Activated naive CD4-positive, alpha-beta T cell treated with anti-CD3 and anti-CD28 coated beads, Interleukin-2, amount 10 ng/mL, durations not matched to agents 7 days and 5 days (primary cell): Measurements from ENCODE around the gene ANAPC15.

Experiments
- CTCF ChIA-PET: fragments of 350-600 bp; sonication (Branson Sonifier 250); formaldehyde crosslinking; loops from one replicate; lab custom pipeline; 2021; ENCODE audit warnings: antibody characterized with exemption; lab: Charles Lee
- DNase-seq: peaks from one replicate; pipeline ENCODE4 v3.0.0-alpha.2; 2020
- H3K27ac Mint-ChIP-seq: one replicate; pipeline ENCODE4 v1.8.0; 2021; ENCODE audit warnings: mild to moderate bottlenecking, moderate library complexity, mixed read lengths
- H3K27me3 Mint-ChIP-seq: one replicate; pipeline ENCODE4 v1.8.0; 2021; ENCODE audit warnings: mild to moderate bottlenecking, mixed read lengths
- H3K36me3 Mint-ChIP-seq: one replicate; pipeline ENCODE4 v1.8.0; 2021; ENCODE audit warnings: mixed read lengths
- H3K4me1 Mint-ChIP-seq: one replicate; pipeline ENCODE4 v1.8.0; 2021; ENCODE audit warnings: mixed read lengths
- H3K4me3 Mint-ChIP-seq: one replicate; pipeline ENCODE4 v1.8.0; 2021; ENCODE audit warnings: mild to moderate bottlenecking, moderate library complexity, mixed read lengths
- H3K9me3 Mint-ChIP-seq: one replicate; pipeline ENCODE4 v1.8.0; 2021; ENCODE audit warnings: mixed read lengths

ANAPC15 gene

DNA sequence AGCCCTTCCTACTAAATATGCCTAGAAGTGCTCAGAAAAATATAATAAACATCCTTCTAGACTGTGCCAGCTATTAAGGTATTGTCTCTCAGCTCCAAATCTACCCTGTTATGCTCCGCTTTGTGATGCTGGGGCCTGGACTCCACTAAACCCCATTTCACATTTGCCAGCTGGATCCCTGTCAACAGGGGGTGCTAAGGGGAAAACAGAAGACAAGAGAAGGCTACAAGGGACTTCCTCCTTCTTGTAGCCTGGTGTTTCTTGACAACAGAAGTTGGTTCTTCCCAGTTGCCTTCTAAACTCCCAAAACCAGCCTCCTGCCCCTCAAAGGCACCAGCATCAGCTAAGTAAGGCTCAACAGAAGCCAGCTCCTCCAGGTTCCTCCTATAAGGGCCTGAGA, 37.4 kb downstream of the ANAPC15 start:
- peaks cover 69% of the 10 kb centered on the region for H3K4me1 Mint-ChIP-seq
- peak; percentile 33 for DNase-seq
- H3K27ac Mint-ChIP-seq = peak overlapping the region; percentile 54

DNA sequence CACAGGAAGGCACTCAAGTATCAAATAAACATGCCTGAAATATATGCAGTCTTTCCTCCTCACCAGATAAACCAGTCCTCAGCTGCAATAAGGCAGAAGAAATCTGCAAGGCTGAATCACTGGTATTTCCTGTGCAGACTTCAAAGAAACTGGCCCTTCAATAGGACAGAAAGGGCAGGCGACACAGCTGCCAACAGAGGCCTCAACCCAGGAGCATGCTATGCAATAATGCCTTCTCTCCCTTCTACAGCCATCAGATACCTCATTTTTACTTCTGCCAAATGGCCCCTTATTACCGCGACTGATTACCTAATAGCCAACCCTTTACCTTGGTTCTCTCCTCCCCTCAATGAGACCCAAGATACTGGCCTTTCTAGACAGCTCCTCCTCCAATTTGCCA, 40.1 kb downstream of the ANAPC15 start:
- no peak overlapping the region for H3K4me3 Mint-ChIP-seq
- H3K4me1 Mint-ChIP-seq = peaks cover 61% of the 10 kb centered on the region
- no peaks in the 10 kb centered on the region for H3K9me3 Mint-ChIP-seq
- H3K27ac Mint-ChIP-seq = no peak overlapping the region
- CTCF ChIA-PET = interaction anchor here (1.2 kb wide), 1 partner anchor 19 kb away, joined by 3 read pairs; no protein-coding TSS in a partner anchor
- no peak for DNase-seq
- H3K36me3 Mint-ChIP-seq = peaks cover 52% of the 10 kb centered on the region
- no peaks in the 10 kb centered on the region for H3K27me3 Mint-ChIP-seq

More for the DNA sequence above, 37.4 kb downstream of the ANAPC15 start:
- CTCF ChIA-PET = interaction anchor here (1.5 to 4.1 kb wide), 3 partner anchors 15 to 68 kb away, joined by 6 to 22 read pairs (median 11); no protein-coding TSS in a partner anchor
- Mint-ChIP-seq H3K4me3 (no peak overlapping the region), H3K9me3 (no peaks in the 10 kb centered on the region), H3K27me3 (no peaks in the 10 kb centered on the region), H3K36me3 (peaks cover 40% of the 10 kb centered on the region)

DNA sequence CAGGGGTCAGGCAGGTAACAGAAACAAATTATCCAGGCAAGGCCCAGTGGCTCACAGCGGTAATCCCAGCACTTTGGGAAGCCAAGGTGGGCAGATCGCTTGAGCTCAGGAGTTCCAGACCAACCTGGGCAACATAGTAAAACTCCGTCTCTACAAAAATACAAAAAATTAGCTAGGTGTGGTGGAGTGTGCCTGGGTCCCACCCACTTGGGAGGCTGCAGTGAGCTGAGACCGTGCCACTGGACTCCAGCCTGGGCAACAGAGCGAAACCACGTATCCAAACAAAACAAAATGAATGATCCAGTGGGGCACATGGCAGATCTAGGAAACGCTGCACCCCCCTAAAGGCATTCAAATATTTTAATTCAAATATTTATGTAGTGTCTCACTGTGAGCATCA, 42.0 kb downstream of the ANAPC15 start:
- peaks cover 53% of the 10 kb centered on the region for H3K36me3 Mint-ChIP-seq
- DNase-seq = no peak
- H3K27ac Mint-ChIP-seq = no peak overlapping the region
- no peaks in the 10 kb centered on the region for H3K9me3 Mint-ChIP-seq
- CTCF ChIA-PET = no interaction called here
- peaks cover 54% of the 10 kb centered on the region for H3K4me1 Mint-ChIP-seq
- no peaks in the 10 kb centered on the region for H3K27me3 Mint-ChIP-seq
- no peak overlapping the region for H3K4me3 Mint-ChIP-seq

DNA sequence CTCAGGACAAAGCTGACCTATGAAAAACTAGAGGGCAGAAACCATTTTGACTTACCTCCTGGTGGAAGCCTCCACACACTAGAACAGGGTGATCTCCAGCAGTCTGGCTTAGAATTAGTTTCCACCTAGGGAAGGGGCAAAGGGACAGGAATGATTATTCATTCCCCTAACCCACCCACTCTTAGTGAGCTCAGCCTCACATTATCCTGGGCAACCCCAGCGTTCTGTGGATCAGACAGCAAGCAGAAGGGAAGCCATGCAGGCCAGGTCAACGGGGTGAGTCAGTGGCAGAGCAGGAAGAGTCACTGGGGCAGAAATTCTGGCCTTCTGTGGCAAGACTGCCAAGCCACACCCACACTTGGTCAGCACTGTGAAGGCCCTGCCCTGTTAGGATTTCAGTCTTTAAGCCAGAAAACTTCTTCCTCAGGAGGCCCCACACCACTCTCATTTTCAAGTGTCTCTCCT, 42.7 kb downstream of the ANAPC15 start:
- no peaks in the 10 kb centered on the region for H3K9me3 Mint-ChIP-seq
- DNase-seq = no peak
- H3K27me3 Mint-ChIP-seq = no peaks in the 10 kb centered on the region
- H3K4me1 Mint-ChIP-seq = peaks cover 50% of the 10 kb centered on the region
- H3K4me3 Mint-ChIP-seq = no peak overlapping the region
- H3K27ac Mint-ChIP-seq = peak overlapping the region; percentile 22
- CTCF ChIA-PET = interaction anchor here (1.0 kb wide), 1 partner anchor 8 kb away, joined by 3 read pairs; no protein-coding TSS in a partner anchor
- H3K36me3 Mint-ChIP-seq = peaks cover 50% of the 10 kb centered on the region

DNA sequence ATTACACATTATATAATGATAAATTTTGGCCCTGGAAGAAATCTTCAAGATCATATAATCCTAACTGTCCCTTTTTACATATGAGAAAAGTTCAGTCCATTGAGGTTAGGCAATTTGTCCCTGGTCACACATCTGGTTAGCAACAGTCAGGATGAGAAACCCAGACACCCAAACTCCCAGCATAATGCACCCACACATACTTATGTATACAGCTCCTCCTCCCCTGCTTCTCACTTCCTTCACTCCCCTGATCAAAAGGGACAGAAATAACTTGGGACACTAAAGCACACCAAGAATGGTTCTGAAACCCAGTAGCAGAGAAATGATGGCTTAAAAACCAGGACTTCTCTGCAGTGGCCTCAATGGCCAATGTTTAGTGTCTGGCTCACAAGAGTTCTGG, 43.3 kb downstream of the ANAPC15 start:
- no peaks in the 10 kb centered on the region for H3K27me3 Mint-ChIP-seq
- no peak overlapping the region for H3K4me3 Mint-ChIP-seq
- H3K27ac Mint-ChIP-seq = peak overlapping the region; percentile 22
- peaks cover 48% of the 10 kb centered on the region for H3K36me3 Mint-ChIP-seq
- no peak for DNase-seq
- peaks cover 47% of the 10 kb centered on the region for H3K4me1 Mint-ChIP-seq
- H3K9me3 Mint-ChIP-seq = no peaks in the 10 kb centered on the region
- CTCF ChIA-PET = interaction anchor here (1.0 kb wide), 1 partner anchor 9 kb away, joined by 3 read pairs; no protein-coding TSS in a partner anchor

DNA sequence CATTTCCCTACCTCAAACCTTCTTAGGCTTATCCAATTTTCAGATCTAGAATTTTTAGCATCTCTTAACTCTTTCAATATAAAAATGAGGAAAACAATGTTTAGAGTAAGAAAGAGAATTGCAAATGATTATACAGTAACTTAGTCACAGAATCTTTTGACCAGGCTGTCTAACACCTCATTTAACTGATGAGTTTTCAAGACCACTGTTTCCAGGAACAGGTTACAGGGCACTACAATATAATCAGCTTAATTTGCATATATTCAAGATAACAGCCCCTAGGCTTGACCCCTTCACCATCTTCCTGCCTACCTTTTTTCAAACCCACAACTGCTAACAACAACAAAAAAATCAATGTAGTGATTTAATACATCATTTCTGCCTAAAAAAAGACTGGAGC, 44.8 kb downstream of the ANAPC15 start:
- CTCF ChIA-PET = interaction anchor here (1.5 to 1.8 kb wide), 2 partner anchors 23 to 27 kb away, joined by 4 to 7 read pairs; no protein-coding TSS in a partner anchor
- Mint-ChIP-seq H3K9me3 (no peaks in the 10 kb centered on the region), H3K36me3 (peaks cover 40% of the 10 kb centered on the region), H3K4me1 (peaks cover 39% of the 10 kb centered on the region), H3K27me3 (no peaks in the 10 kb centered on the region), H3K27ac (no peak overlapping the region), H3K4me3 (no peak overlapping the region)
- DNase-seq = no peak

DNA sequence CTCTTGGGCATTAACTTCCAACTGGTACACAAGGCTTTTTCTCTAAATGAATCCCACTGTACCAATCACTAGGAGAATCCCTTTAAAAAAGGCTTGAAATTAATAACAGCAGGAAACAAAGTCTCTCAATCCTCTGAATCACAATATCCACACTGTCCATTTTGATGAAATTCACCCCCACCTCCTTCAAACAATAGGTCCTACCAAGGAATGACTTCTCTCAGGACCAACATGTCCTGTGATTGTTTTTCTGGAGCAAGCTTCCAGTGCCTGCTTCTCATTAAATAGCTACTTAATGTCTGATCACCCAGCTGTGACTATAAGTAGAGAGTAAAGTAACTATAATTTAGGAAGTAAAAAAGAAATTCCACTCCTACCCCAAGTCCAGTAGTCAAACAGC, 45.2 kb downstream of the ANAPC15 start:
- CTCF ChIA-PET = interaction anchor here (1.5 to 1.8 kb wide), 2 partner anchors 24 to 27 kb away, joined by 4 to 7 read pairs; no protein-coding TSS in a partner anchor
- H3K36me3 Mint-ChIP-seq = peaks cover 39% of the 10 kb centered on the region
- no peak for DNase-seq
- no peaks in the 10 kb centered on the region for H3K27me3 Mint-ChIP-seq
- no peak overlapping the region for H3K27ac Mint-ChIP-seq
- no peak overlapping the region for H3K4me3 Mint-ChIP-seq
- H3K9me3 Mint-ChIP-seq = no peaks in the 10 kb centered on the region
- peaks cover 34% of the 10 kb centered on the region for H3K4me1 Mint-ChIP-seq

DNA sequence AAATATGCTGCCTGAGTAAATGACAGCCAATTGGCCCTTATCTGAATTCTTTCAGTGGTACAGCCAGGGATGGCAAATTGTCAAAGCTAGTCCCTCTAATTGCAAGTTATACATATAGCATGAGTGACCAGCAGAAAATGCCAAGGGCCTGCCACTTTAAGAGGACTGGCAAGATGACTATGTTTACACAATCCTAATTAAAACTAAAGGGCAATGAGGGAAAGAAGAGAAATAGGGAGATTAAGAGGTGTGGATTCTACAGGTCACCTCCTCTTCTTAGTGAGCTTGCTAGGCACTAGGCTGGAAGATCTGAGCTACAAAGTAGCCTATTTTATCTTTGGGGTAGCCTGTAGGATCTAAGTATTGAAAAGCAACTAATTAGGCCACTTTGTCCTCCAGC, 45.6 kb downstream of the ANAPC15 start:
- CTCF ChIA-PET = interaction anchor here (1.5 to 1.8 kb wide), 2 partner anchors 24 to 27 kb away, joined by 4 to 7 read pairs; no protein-coding TSS in a partner anchor
- no peak for DNase-seq
- Mint-ChIP-seq H3K27me3 (no peaks in the 10 kb centered on the region), H3K9me3 (no peaks in the 10 kb centered on the region), H3K36me3 (peaks cover 40% of the 10 kb centered on the region), H3K27ac (no peak overlapping the region), H3K4me1 (peaks cover 30% of the 10 kb centered on the region), H3K4me3 (no peak overlapping the region)

DNA sequence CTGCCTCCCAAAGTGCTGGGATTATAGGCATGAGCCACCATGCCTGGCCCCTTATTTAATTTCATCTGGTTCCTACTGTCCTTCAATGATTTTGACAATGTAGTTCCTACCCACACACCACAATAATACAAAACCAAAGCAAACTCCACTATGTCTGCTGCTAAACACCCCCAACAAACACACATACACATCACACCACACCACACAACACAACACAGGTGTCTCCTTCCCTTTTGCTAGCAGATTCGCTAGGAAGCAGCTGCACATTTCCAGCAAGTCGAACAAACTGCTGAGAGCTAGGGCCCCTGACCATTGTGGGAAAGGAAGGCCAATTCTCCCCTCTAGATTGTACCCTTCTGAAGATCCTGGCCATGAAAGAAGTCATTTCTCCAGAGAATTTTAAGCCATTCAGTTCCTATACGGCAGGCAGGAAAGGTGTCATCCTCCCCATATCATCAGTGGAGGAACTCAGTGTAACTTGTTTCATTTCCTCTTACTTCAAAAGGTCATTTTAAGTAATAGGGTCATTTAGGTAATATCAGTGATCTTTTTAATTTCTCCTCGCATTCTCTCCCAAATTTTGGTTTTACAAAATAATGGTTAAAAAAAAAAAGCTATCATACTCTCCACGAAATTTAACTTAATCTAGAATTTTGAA, 50.6 kb downstream of the ANAPC15 start:
- DNase-seq = no peak
- Mint-ChIP-seq H3K4me1 (peaks cover 3% of the 10 kb centered on the region), H3K27ac (no peak overlapping the region), H3K4me3 (no peak overlapping the region), H3K27me3 (no peaks in the 10 kb centered on the region), H3K9me3 (no peaks in the 10 kb centered on the region), H3K36me3 (peaks cover 25% of the 10 kb centered on the region)
- CTCF ChIA-PET = no interaction called here
